Measurements from ENCODE around the gene PYHIN1.

The PYHIN1 gene

DNA sequence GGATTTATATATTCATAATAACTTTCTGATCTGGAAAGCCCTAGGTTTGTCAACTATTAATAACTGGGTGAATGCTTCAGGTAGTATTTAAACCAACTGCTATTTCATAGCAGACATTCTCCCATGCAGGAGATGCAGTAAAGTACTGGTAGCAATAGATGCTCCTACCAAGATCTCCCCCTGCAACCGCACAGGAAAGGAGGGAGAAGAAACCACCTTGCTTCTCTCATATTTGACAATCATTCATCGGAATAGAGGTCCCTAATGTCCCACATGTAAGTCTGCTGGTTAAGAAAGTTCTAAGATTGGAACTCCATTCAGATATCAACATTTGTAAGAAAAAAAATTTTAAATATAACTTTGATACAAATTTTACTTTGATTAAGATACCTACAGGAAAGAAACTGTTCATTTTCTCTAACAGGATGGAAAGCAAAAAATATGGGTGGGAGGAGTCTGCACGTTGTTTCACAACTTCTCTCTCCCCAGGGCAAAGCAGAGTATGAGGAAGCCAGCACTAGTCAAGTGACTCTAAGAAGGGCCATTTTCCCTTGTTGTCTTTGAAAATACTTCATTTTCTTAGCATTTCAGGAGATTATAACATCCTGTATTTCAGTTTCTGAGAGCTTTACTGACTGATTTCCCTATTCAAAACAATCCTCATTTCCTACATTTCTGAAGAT lies at the start of gene PYHIN1:
Gene PYHIN1, plus strand, starts transcription at position 498 of the 683 bp plus-strand sequence. CDS start 5,359 bp downstream, outside the sequence.
- peak; percentile 64 to 66 for ATAC-seq

DNA sequence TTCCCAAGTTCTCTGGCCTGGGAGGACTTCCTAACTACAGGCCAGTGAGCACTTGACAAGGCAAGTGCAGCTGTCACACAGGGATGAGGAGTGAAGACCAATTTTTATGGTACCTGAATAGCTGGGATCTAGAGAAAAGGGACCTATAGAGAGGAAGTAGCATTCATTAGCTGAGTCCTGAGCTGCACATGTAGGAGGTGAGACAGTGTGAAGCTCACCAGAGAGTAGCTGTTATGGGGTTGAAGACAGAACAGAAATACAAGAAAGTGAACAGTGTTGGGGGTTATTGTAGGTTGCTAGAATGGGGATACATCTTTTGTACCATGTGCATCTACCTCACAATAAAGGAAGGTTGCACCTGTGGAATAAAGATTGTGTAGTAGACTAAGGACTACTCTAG lies 37.7 kb upstream of the PYHIN1 start:
- ATAC-seq = no peak

DNA sequence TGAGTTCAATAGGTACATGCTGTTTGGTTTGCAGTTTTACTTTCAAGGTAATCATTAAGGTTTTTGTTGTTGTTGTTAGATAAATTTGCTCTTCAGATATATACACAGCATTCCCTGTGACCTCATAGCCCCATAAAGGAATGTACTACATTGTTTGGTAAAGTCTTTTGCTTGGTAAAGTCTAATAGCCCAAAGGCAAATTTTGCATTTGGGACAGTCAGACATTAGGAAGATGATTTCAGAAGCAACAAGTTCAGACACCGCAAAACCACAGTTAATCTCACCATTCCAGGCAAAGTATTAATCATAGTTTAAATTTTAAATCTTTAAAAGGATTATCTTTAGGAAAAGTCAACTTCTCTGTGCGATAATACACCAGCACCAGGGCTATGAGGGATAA lies 32.6 kb upstream of the PYHIN1 start:
- ATAC-seq = no peak

DNA sequence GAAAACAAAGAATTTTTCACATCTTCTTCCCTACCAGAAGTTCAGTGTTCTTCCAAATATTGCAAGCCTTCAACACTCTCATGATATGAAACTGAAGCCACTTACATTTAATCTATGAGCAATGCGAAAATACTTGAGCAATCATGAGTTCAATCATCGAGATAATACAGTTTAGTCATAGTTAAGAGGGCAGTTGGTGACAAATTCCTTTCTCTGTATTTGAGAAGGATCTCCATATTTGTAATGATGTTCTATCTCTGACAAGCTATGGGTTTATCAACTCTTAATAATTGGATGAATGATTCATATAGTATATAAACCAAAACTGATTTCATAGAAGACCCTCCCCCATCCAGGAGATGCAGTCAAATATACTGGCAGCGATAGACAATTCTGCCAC lies 29.7 kb upstream of the PYHIN1 start:
- ATAC-seq = peak; percentile 80 to 97

DNA sequence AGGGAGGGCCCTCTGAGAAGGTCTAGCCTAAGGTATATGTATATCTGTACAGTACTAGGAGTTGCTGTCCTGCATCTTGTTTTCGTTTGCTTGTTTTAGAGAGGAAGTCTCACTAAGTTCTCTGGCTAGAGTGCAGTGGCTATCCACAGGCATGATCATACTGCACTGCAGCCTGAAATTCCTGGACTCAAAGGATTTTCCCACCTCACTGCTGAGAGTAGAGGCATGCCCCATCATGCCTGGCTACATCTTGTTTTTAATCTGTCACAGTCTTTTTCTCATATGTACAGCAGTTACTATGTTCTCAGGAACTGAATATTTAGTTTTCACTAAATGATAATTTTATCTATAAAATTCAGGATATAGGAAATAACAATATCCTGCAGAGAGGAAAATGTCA lies 15.3 kb upstream of the PYHIN1 start:
- no peak for ATAC-seq

DNA sequence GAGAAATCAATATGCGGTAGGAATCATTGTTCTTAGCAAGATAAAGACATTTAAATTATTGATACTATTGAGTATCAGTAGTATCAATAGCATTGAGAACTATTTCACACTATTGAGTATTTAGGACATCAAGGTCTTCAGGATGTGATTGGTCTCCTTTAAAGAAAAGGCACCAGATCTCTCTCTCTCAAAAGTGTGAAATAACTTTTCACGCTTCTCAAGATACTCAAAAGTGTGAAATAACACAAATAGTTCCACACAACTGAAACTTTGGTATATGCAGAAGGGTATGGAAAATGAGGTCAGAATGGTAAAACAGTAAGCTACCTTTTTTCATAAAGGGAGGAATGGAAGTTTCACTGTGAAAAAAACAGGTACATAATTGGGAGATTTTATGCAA lies 6.7 kb upstream of the PYHIN1 start:
- no peak for ATAC-seq

DNA sequence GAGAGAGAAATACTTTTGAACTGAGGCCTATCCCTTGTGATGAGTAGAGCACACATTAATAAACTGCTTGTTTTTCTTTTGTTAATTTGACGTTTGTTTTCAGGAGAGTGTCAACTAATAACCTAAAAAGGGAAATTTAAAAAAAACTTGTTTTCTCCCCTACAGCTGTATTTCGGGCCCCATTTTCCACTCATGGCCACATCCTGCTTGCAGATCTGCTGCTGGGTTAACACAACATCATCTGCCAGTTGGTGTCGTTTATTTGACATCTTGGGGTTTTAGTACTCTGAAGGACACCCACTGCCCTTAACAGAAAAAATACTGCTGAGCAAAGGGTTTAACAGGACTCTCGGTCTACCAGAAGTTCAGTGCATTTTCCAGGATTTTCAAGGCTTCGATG lies 848 bp upstream of the PYHIN1 start:
- peak; percentile 29 to 52 for ATAC-seq

DNA sequence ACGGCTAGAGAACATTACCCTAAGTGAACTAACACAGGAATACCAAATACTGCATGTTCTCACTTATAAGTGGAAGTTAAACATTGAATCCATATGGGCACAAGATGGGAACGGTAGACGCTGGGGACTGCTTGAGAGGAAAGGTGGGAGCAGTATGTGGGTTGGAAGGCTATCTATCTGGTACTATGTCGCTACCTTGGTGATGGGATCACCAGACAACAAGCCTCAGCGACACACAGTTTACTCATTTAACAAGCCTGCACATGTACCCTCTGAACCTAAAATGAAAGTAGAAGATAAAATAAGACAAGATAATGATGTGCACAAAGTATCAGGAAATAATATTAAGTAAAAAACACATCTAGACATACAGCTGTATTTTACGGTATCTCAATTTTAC lies 819 bp downstream of the PYHIN1 start:
- ATAC-seq = peak; percentile 74 to 76

DNA sequence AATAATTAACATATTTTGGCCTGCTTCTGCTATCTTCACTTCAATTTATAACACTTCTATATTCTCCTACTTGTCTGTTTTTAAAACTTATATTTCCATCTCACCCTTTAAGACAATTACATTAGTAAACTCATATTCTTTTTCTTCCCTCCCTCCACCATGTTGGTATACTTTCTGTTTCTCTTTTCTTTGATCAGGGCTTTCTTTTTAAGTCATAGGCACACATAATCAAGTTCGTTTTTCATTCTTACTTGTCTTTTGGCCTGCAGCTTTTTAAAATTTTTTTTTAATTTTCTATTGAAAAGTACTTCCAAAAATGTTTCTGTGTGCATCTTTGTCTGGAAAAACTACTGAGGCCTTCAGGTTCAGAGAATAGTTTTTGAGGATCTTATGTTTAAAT lies 2.3 kb downstream of the PYHIN1 start:
- peak; percentile 50 to 61 for ATAC-seq

DNA sequence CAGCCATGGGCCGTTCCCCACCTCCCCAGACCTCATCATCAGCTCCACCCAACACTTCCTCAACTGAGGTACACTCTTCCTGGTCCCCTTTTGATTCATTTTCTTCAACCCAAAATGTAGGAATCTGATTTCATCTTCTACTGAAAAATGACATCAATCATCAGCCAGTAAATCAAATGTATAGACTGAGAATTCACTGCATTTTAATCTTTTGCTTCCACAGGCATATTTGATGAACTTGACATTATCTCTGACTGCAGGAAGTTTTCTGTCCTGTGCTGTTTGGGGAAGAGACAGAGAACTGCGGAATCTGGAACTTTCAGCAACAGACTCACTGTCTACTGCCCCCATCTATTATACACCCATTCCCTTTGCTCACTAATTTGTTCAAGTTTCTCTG lies 7.8 kb downstream of the PYHIN1 start:
- ATAC-seq = no peak

DNA sequence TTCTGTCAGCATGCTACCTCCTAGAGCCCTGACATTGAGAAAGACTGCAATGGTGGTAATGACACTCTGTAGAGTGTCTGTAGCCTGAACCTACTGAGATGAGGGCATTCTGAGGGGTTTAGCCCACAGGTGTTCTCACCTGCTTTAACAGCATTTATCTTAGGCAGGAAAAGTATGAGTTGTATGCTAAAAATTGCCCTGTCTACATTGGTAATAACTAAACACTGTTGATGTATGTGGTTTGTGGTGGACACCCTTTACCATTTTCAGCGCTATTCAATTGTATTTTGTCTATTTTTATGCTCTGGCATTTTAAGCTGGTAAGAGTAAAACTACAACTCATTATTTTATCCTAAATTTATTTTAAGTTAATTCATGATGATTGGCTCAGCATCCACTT lies 10.0 kb downstream of the PYHIN1 start:
- no peak for ATAC-seq

DNA sequence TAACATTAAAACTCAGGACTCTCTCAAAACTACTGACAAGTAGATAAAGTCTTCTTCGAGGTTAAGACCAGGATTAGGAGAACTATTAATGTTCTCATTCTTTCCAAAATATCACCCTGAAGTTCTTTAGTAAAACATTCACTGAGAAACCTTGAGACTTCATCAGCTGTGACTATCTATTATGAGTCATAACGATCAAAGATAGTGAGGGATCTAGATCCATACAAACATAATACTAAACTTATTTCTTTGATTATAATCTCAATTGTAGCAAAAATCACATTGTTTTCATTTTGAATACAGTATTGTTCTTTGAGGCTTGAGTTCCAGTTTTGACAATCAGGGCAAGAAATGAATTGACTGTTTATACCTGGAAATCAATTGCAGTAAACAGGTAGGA lies 11.1 kb downstream of the PYHIN1 start:
- peak; percentile 70 to 77 for ATAC-seq

DNA sequence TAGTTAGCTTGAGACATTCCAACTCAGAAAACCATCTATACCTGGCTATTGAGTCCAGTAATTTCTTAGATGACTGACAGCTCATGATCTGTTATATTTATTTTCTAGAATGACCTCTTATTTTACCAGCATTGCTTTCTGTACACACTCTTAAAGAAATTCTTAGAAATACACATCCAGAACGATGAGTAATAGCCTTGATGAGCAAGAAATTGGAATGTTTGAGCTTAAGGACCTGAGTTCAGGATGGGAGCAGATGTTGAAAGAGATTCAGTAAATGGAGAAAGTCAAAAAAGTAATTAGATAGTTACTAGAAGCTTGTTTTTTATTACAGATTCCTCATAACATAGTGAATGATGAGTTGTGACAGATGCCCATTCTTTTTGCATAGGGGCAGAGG lies 11.7 kb downstream of the PYHIN1 start:
- ATAC-seq = no peak

DNA sequence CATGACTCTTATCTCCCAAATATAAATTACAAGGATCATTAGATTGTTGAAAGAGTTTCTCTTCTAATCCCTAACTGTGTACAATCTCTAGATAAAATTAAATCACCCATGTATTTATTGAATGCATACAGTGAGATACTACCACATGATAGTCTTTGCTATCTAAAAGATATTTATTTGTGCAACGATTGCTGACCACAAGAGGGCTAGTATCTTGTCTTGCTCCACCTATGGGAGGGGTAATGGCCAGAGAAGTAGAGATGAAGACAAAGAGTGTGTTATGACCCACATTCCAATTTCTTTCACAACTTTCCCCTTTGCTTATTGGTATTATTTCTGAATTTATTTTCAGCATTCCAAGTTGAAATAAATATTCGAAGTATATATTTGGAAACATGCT lies 13.7 kb downstream of the PYHIN1 start:
- ATAC-seq = no peak

DNA sequence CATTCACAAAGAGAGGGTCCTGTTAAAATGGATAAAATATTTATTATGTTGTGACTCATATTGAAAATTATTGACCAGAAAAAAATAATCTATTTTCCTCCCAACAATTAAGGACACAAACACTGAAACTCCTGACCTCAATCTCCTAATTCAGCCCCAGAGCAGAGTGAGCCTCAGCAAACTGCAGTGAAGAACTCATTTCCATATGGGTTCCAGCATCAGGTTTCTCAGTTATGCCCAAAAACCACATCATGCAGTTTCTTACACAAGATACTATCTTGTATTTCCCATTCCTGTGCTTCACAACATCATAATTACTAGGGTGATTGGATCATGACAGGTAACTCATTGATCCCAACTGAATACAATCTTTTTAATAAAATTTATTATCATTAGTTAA lies 15.4 kb downstream of the PYHIN1 start:
- ATAC-seq = no peak

DNA sequence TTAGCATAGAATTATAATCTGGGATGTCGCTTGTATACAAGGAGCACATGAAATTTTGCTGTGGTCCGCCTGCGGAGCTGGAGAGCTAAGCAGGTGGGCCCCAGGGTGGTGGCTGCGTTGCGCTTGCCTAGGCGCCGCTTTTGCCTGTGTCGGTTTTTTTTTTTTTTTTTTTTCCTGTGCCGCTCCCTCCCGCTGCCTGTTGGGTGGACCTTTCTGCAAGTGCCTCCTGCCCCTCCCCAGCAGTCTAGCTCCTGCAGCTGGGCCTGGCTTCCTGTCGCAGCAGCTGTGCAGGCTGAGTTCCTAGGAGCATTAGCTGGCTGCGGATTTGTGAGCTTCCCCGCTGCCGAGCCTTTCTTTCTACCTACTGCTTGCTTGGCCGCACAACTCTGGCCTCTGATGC lies 20.6 kb downstream of the PYHIN1 start:
- no peak for ATAC-seq

DNA sequence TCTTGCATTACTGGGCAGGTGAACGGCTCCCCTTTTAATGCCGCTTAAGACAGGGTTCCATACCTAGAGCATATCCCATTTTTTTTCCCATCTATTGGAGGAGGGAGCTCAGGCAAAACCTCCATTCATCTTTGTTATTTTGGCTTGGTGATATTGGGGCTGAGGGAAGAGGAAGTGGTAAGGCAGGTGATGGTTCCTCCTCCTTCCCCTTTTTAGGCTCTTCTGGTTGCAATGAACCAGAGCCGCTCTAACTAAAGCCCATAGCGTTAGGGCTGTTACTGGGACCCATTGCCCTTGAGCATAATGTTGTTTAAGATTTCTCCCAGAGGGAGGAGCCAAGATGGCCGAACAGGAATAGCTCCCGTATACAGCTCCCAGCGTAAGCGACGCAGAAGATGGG lies 21.1 kb downstream of the PYHIN1 start:
- ATAC-seq = no peak

DNA sequence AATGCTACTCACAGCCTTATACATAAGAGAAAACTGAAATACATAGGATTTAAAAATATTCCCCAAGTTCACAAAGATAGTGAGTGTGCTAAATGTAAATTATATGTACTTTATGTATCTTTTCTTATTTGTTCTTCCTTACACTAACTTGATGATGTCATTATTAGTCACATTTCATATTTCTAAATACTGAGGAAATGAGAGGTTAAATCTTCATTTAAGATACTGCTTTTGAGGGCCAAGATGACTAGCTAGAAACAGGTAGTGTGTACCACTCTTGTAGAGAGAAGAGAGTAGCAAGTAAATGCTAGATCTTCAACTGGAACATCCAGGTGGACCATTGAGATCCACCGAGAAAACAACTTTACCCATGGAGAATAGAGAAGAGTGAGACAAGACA lies 29.8 kb downstream of the PYHIN1 start:
- ATAC-seq = peak; percentile 48 to 67

DNA sequence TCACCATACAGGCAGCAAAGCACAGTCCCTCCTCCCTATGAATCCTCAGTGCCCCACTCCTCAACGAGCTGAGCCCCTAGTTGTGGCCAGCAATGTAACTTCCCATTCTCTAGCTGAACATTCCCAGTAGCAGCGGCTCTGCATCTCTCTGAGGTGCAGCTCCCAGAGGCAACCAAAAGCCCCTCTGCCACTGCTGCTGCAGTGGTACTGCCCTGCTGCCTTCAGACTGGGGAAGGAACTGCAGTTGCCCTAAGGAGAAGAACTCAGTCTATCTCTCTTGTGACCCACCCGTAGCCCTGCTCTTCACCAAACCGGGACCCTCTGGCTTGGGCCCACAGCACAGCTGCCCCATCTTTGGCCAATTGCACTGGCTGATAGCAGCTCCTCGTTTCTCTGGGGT lies 31.6 kb downstream of the PYHIN1 start:
- ATAC-seq = no peak

DNA sequence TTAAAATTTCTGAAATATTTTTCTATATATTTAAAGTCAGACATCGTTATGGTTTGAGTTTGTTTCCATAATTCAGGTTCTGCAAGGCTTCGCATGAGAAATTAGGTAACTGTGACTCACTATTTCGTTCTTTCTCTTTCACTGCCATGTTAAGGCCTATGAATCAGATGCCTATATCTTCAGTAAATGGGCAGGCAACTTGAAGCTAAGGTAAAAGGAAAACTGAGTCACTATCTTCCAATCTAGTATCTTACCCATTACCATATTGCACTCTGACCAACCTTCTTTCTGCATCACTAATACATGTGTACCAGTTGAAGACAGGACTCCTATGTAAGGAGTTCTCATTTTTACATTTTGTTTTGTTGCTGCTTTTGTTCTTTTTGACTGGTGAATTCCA lies 37.8 kb downstream of the PYHIN1 start:
- ATAC-seq = peak; percentile 91 to 95

DNA sequence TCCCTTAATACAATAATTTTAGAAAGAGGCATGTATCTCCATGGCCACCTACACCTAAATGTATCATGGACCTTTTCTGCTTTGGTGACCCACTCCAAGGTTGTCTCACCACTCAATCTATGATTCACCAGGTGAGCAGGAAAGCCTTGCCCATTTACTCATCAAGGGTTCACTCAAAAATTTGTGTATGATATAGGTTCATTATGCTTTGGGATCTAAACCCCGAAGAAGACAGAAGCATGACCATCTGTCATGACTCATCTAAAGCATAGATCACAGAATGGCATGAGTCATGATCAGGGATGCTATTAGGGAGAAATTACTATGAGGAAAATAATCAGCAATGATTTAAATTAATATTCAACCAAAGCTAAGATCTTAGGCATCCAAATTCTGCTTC lies 38.5 kb downstream of the PYHIN1 start:
- peak; percentile 68 to 73 for ATAC-seq

DNA sequence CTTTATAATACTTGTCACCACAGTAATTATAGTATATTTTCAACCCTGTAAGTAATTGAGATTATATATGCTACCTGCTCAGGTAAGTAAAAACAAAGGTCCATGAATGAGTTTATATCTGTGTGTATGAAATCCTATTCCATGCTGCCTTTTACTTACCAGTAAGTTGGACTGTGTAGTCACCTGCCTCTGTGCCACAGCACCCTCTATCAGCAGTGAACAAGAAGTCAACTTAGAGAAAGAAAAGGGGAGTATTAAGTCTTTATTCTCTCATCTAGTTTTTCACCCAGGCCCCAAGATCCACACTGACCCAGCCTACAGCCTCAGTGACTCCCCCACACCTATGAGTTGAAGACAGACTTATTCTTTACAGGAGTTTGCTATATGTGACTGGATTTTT lies 41.5 kb downstream of the PYHIN1 start:
- ATAC-seq = no peak

DNA sequence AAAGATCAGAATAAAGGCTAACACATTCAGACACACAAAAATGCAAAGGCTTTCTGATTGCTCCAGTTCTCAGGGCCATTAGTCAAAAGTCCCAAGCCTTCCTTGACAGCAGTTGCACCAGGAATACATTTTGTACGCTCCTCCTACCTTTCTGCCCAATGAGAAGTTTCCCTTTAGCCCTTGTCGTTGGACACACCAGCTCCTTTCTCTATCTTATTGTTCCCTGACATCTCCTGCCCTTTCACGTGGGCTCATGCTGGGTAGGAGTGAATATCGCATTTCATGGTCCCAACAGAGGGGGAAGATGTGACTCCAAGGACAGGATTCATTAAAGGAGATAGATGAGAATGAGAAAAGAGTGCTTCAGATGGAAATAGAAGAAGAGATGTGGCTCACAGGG lies 44.9 kb downstream of the PYHIN1 start:
- no peak for ATAC-seq

DNA sequence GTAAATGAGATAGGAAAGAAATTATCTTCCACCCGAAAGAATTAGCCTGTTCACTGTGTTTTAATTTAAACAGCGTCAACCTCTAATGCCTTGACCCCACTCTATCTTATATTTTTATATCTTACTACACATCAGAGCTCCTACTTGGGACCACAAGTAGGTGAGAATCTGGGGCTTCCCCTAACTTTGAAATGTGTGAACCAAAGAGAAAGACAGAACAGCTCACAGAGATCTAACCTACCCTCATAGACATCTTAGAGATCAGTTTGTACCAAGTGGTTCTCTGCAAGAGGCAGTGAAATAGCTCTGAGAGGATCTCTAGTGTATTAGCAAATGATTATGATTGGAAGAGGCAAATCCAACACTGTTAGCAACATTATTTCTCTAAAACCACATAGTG lies 47.4 kb downstream of the PYHIN1 start:
- ATAC-seq = peak; percentile 65 to 69

DNA sequence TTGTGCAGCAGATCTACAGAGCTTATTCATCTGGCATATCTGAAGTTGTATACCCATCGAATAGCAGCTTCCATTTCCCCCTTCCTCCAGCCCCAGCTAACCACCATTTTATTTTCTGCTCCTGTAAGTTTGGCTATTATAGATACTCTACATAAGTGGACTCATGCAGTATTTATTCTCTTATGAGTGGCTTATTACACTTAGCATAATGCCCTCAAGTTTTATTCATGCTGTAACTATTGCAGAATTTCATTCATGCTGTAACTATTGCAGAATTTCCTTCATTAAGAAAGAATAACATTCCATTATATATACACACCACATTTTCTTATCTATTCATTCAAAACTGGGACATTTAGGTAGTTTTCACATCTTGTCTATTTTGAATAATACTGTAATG lies 47.9 kb downstream of the PYHIN1 start:
- ATAC-seq = no peak
